ENCODE results near the gene CORO6. TPM values are rescaled to one million over a fixed set of nuclear protein-coding genes. Genes with fewer than 3 reads are reported as not detected.
A peak's percentile ranks its signal among the peaks of the same experiment; 100 is the strongest.

CORO6 gene
- total and polyA plus RNA-seq, 2 of the 13 experiments (the other 11 are each of a cell fraction or from before 2014, with no cell fraction given) = 0.42 to 0.82 TPM

GRCh38 chr17:29566473-29567303 lies 56.0 kb downstream of the CORO6 start, which contains the start of gene ABHD15 (continued):
- TF ChIP-seq, protein P1, sequence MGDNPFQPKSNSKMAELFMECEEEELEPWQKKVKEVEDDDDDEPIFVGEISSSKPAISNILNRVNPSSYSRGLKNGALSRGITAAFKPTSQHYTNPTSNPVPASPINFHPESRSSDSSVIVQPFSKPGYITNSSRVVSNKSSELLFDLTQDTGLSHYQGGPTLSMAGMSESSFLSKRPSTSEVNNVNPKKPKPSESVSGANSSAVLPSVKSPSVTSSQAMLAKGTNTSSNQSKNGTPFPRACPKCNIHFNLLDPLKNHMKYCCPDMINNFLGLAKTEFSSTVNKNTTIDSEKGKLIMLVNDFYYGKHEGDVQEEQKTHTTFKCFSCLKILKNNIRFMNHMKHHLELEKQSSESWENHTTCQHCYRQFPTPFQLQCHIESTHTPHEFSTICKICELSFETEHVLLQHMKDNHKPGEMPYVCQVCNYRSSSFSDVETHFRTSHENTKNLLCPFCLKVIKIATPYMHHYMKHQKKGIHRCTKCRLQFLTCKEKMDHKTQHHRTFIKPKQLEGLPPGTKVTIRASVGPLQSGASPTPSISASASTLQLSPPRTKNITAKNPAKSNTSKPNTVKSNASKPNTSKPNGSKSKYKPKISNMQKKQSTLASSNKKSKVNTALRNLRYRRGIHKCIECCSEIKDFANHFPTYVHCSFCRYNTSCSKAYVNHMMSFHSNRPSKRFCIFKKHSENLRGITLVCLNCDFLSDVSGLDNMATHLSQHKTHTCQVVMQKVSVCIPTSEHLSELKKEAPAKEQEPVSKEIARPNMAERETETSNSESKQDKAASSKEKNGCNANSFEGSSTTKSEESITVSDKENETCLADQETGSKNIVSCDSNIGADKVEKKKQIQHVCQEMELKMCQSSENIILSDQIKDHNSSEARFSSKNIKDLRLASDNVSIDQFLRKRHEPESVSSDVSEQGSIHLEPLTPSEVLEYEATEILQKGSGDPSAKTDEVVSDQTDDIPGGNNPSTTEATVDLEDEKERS (CRISPR knock-in tag; IDR thresholded peaks at IDR 0.05) = no peak
- TF ChIP-seq THAP9 (CRISPR knock-in tag; IDR thresholded peaks at IDR 0.05; ENCODE audit: borderline replicate concordance) (no peak), ZSCAN5A (CRISPR knock-in tag; IDR thresholded peaks at IDR 0.05; ENCODE audit: borderline replicate concordance) (no peak), ZNF263 (CRISPR knock-in tag; IDR thresholded peaks at IDR 0.05) (0 out of 2 replicates have a peak, but pooled peaks have one; percentile 3), TP53 (CRISPR knock-in tag; conservative IDR thresholded peaks at IDR 0.05) (no peak), ZNF740 (CRISPR knock-in tag; IDR thresholded peaks at IDR 0.05) (no peak), SRF (IDR thresholded peaks at IDR 0.05; ENCODE audit: low read depth, low read length) (no peak), ZBTB42 (CRISPR knock-in tag; IDR thresholded peaks at IDR 0.05) (no peak), KDM4B (CRISPR knock-in tag; IDR thresholded peaks at IDR 0.05) (0 out of 2 replicates have a peak, but pooled peaks have one; percentile 2), ZNF781 (CRISPR knock-in tag; IDR thresholded peaks at IDR 0.05; ENCODE audit: borderline replicate concordance, not compliant biosample characterization) (no peak), GABPB1 (CRISPR knock-in tag; IDR thresholded peaks at IDR 0.05) (peak; percentile 57; the same call in 1 of the 2 replicates)
